Gastroesophageal sphincter (tissue), 3 donors: Measurements from ENCODE around the gene HECTD1.

Experiments used
- CTCF ChIP-seq, 4 experiments: fragments of 200-600 bp in 2 of 4; fragments of 450-650 bp in 2 of 4; sonication (generic) in 1 of 4; IDR thresholded peaks; one replicate each; pipeline ENCODE4 v1.5.1; 2017 to 2019; ENCODE audit warnings: antibody characterized with exemption in 4 of 4, mild to moderate bottlenecking in 2 of 4, moderate library complexity in 2 of 4
- EP300 ChIP-seq: sonication (generic); formaldehyde crosslinking; IDR thresholded peaks from one replicate; pipeline ENCODE4 v1.6.1; 2017; ENCODE audit warnings: antibody characterized with exemption, mild to moderate bottlenecking
- POLR2A ChIP-seq, 2 donors: fragments of 450-650 bp; IDR thresholded peaks; one replicate each; pipeline ENCODE4 v1.6.1; 2017; ENCODE audit warnings: antibody characterized with exemption in 2 of 2, mild to moderate bottlenecking in 2 of 2, moderate library complexity in 1 of 2

GRCh38 chr14:31071151-31071550 lies 136.4 kb downstream of the HECTD1 start:
- TF ChIP-seq CTCF (IDR thresholded peaks at IDR 0.05) = no peak
- no peak for TF ChIP-seq EP300
- TF ChIP-seq POLR2A (IDR thresholded peaks at IDR 0.05) = no peak
